ENCODE measurements around the gene RIPPLY2. TPM values are rescaled to one million over a fixed set of nuclear protein-coding genes. Genes with fewer than 3 reads are reported as not detected.

RIPPLY2 gene
- total RNA-seq, 1 donor from 2014 or later = not detected

GRCh38 chr6:83849127-83849526 is 4.0 kb upstream of the RIPPLY2 start:
- Mint-ChIP-seq H3K27me3 (ENCODE audit: low read depth) (peaks cover 57% of the 10 kb centered on the region), H3K27ac (ENCODE audit: unreplicated experiment) (no peak overlapping the region), H3K9me3 (ENCODE audit: low read depth) (no peaks in the 10 kb centered on the region)

GRCh38 chr6:83849610-83850009 is 3.5 kb upstream of the RIPPLY2 start:
- no peaks in the 10 kb centered on the region for H3K9me3 Mint-ChIP-seq (ENCODE audit: low read depth)
- H3K27me3 Mint-ChIP-seq (ENCODE audit: low read depth) = peaks cover 59% of the 10 kb centered on the region
- H3K36me3 Mint-ChIP-seq (ENCODE audit: low read depth) = no peaks in the 10 kb centered on the region
- no peak overlapping the region for H3K4me3 Mint-ChIP-seq (ENCODE audit: unreplicated experiment)
- H3K4me1 Mint-ChIP-seq (ENCODE audit: low read depth) = peaks cover 16% of the 10 kb centered on the region
- no peak overlapping the region for H3K27ac Mint-ChIP-seq (ENCODE audit: unreplicated experiment)
- no peak for TF ChIP-seq CTCF (IDR thresholded peaks at IDR 0.05)
- DNase-seq (ENCODE audit: low spot score) = no peak

More at GRCh38 chr6:83849127-83849526, 4.0 kb upstream of the RIPPLY2 start:
- H3K4me1 Mint-ChIP-seq (ENCODE audit: low read depth) = peaks cover 14% of the 10 kb centered on the region
- no peaks in the 10 kb centered on the region for H3K36me3 Mint-ChIP-seq (ENCODE audit: low read depth)
- no peak for DNase-seq (ENCODE audit: low spot score)
- H3K4me3 Mint-ChIP-seq (ENCODE audit: unreplicated experiment) = no peak overlapping the region
- TF ChIP-seq CTCF (IDR thresholded peaks at IDR 0.05) = no peak

GRCh38 chr6:83852528-83853177 is 507 bp upstream of the RIPPLY2 start:
- H3K9me3 Mint-ChIP-seq (ENCODE audit: low read depth) = no peaks in the 10 kb centered on the region
- no peak overlapping the region for H3K27ac Mint-ChIP-seq (ENCODE audit: unreplicated experiment)
- no peak for DNase-seq (ENCODE audit: low spot score)
- H3K4me1 Mint-ChIP-seq (ENCODE audit: low read depth) = peaks cover 16% of the 10 kb centered on the region
- H3K27me3 Mint-ChIP-seq (ENCODE audit: low read depth) = peaks cover 59% of the 10 kb centered on the region
- peak overlapping the region; percentile 77 for H3K4me3 Mint-ChIP-seq (ENCODE audit: unreplicated experiment)
- TF ChIP-seq CTCF (IDR thresholded peaks at IDR 0.05) = no peak
- H3K36me3 Mint-ChIP-seq (ENCODE audit: low read depth) = peaks cover 1% of the 10 kb centered on the region

GRCh38 chr6:83854001-83854501 is 891 bp downstream of the RIPPLY2 start:
- peak overlapping the region; percentile 77 for H3K4me3 Mint-ChIP-seq (ENCODE audit: unreplicated experiment)
- H3K4me1 Mint-ChIP-seq (ENCODE audit: low read depth) = peaks cover 17% of the 10 kb centered on the region
- peaks cover 1% of the 10 kb centered on the region for H3K36me3 Mint-ChIP-seq (ENCODE audit: low read depth)
- H3K27me3 Mint-ChIP-seq (ENCODE audit: low read depth) = peaks cover 51% of the 10 kb centered on the region
- no peak for DNase-seq (ENCODE audit: low spot score)
- TF ChIP-seq CTCF (IDR thresholded peaks at IDR 0.05) = no peak
- no peaks in the 10 kb centered on the region for H3K9me3 Mint-ChIP-seq (ENCODE audit: low read depth)
- no peak overlapping the region for H3K27ac Mint-ChIP-seq (ENCODE audit: unreplicated experiment)

- no peak for TF ChIP-seq CTCF (IDR thresholded peaks at IDR 0.05)
- H3K4me1 Mint-ChIP-seq (ENCODE audit: low read depth) = peaks cover 20% of the 10 kb centered on the region
- peaks cover 44% of the 10 kb centered on the region for H3K27me3 Mint-ChIP-seq (ENCODE audit: low read depth)
- H3K36me3 Mint-ChIP-seq (ENCODE audit: low read depth) = peaks cover 1% of the 10 kb centered on the region
- no peaks in the 10 kb centered on the region for H3K9me3 Mint-ChIP-seq (ENCODE audit: low read depth)
- no peak overlapping the region for H3K4me3 Mint-ChIP-seq (ENCODE audit: unreplicated experiment)
- H3K27ac Mint-ChIP-seq (ENCODE audit: unreplicated experiment) = no peak overlapping the region
- no peak for DNase-seq (ENCODE audit: low spot score)
These were observed 1.6 kb downstream of the RIPPLY2 start for GRCh38 chr6:83854766-83855165.
